ELF-1 (cell line): ENCODE results near the gene SUPT16H.
"Not testable (repeated sequence)": the region's sequence is repeated elsewhere in the genome, so short reads cannot be mapped to it uniquely, and the experiment has no call there.

Experiments used
- DNase-seq: peaks from one replicate; pipeline ENCODE4 v3.0.0-alpha.2; 2016; ENCODE audit warnings: low read depth, low spot score

The SUPT16H gene

DNA sequence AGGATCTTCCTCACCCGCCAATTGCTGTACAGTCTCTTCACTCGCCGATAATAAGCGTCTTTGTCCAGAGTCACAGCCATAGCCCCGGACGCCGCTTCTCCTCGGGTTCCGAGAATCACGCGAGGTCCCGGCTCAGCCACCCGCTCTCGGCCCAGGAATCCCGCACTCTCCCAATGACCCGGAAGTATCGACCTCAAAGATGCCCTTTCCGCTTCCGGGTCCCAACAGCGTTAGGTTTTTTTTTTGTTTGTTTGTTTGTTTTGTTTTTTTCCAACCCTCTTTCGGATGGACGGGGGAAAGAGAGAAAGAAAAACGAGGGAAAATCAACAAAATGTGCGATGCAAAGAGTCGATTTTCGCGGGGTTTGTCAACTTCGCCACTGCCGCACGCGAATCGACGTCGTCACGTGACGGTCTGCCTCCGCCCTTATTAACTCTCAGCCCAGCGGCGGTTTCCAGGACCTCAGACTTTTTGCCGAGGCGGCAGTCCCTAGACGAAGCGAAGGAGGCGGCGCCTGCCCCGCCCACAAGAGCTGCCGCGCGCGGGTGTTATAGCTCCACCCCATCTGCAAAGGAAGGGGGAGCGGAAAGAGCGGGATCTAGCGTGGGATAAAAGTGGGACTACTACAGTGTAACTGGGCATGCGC, at the start of gene SUPT16H:
Gene SUPT16H (minus strand): TSS at position 172 of the 646 bp plus-strand sequence. CDS start 92 bp downstream, at position 80.
- DNase-seq = peak; percentile 99

DNA sequence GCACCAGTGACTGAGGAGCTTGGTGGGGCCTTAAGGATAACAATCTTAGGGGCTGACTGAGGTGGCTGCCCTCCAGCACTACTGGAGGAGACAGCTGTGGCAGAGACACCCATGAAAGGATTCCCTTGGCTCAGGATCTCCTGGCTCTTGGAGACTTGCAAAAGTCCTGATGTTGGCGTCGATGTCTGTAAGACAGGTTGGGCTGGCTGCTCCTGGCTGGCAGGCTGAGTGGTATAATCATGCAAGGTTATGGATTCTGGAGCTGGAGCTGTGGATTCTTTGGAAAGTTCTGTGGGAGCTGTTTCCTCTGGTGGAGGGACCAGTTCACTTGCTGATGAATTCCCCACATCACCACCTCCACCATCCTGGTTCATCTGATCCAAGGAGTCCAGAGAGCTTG, 47.3 kb upstream of the SUPT16H start:
- DNase-seq = no peak

DNA sequence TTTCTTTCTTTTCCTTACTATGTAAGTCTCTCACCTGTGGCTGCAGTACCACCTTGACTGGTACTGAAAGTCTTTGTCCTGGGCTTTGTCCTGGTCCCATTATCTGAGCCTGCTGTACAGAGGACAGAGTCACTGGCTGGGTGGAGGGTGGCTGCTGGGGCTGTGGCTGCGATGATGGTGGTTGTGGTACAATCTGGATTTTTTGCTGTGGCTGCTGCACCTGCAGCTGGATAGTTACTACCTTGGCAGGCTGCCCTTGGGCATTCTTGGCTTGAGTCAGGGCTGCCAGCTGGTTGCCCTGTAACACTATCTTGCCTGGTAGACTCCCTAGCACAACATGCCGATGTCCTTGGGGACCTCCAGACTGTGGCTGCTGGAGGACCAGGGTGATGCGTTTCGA, 45.1 kb upstream of the SUPT16H start:
- no peak for DNase-seq

DNA sequence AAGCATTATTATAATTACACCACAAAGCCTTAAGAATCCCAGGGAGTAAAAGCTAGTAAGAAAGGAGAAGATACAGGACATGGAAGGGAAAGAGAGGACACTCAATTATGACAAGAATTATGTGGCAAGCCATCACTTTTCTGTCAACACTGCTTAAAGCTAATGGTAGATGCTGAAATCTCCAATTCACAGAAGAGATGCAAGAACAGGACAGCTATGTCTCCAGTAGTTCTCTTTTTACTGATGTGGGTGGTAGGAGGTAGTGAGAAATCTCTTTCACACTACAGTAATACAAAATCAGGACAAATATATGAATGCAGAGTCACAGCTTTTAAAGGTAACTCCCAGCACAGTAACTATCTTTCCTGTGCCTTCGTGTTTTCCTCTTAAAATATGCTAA, 42.9 kb upstream of the SUPT16H start:
- no peak for DNase-seq

DNA sequence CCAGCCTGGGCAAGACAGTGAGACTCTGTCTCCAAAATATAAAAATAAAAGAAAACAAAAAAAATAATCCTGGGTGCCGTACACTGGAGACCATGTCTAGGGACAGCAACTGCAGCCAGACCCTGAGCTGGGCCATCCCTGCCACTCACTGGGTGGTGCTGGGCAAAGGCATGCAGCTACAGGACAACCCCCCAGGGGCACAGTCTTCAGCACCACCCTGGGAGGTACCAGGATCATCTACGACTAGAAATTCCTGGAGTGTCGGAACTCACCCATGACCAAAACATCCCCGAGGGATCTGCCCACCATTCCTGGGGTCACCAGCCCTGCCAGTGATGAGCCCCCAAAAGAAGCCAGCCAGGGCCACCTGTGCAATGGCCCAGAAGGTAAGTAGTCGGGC, 35.7 kb upstream of the SUPT16H start:
- DNase-seq = no peak

DNA sequence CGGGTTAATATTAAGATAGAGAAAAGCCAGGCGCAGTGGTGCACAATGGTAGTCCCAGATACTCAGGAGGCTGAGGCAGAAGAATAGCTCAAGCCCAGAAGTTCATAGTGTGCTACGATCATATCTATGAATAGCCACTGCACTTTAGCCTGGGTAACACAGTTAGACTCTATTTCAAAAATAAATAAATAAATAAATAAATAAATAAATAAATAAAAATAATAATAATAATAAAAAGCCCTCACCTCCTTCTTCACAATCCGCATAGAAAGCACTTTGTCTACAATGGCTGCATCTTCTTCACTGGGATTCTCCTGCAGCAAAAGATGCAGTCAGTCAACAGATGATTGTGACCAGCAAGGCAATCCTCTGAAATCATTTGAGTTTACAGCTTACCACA, 31.5 kb upstream of the SUPT16H start:
- no peak for DNase-seq

DNA sequence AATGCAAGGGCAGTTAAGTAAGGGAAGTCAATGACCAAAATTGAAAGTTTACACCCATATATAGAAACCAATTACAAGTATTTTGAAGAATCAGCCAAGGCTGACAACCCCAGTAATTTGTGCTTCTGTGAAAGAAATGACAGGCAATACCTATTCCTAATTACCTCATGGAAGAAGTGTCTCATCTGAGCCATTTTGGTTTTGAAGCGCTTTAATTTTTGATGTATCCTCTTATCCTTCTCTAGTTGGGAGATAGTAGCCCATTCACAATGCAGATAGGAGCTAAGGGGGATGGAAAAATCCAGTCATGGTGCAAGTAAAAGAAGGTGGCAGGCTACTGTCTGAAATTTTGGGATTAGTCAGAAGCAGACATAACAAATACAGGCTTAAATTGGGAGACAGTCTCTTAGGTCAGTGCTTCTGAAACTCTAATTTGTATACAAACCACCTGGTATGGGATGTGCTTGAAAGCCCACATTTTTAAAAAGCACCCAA, 30.4 kb upstream of the SUPT16H start:
- DNase-seq = no peak

DNA sequence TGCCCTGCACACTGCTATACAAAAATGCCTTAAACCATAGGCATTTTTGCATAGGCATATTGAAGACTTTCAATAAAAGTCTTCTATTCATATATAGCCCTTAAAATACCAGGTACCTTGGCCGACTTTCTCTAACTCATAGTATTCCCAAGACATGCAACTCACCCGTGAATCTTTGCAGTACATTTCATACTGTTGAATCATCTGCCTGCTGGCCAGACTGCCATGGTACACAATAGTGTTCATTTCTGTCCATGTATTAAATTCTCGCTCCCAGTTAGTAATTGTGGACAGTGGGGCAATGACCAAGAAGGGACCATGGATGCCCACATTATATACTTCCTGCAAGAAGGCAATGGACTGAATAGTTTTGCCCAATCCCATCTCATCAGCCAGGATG, 24.3 kb upstream of the SUPT16H start:
- no peak for DNase-seq

DNA sequence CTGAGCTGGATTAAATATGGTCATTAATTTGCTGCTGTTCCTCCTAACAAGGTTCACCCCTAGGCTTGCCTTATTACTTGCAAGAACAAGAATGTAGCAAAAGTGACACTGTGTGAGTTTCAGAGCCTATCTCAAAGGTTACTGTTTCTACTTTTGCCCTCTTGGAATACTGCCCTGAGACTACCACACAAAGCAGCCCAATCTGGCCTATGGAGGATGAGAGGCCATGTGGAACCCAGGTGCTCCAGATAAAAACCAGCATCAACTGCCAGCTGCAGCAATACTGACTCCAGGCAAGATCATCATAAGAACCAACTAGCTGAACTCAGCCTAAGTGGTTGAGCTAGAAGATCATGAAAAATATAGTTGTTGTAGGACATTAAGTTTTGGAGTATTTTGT, 22.4 kb upstream of the SUPT16H start:
- DNase-seq = no peak

DNA sequence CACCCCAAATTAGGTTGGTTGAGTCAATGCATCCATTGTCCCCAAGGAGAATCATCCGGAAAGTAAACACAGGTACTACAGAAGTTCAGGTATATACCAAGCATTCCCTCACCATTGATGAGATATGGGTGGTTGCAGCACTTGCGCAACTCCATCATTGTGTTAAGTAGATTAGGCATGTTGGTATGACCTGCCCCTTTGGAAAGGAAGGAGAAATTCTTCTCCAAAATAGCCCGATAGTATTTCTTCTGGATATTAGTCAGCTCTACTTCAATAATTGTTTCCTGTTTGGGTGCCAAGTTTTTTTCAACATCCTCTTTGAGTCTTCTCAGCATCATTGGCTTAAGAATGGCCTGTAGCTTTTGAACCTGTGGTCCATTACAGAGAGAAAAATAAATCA, 21.3 kb upstream of the SUPT16H start:
- no peak for DNase-seq

DNA sequence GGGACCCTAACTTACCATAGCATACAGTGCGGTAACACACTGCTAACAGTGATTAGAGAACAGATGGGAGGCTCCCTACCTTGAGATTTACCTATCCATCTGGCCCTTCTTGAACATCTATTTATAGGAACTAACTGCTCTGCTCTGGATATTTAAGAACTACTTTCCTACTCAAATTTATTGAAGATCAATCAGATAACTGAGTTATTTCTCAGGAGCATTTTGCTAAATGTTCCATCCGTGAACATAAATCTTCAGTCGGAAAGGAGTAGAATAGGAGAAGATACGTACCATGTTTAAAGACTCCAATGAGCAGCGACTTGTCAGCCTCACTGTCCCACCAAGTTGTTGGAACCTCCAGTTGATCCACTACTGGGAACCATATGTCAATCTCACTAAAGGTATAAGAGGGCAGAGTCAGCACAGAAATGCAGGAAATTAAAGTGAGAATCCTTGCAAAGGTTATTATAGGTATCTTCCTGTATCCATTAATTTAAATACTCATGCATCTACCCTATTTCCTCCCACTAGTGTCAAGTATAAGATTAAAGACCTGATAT, 15.6 kb upstream of the SUPT16H start:
- DNase-seq = no peak

DNA sequence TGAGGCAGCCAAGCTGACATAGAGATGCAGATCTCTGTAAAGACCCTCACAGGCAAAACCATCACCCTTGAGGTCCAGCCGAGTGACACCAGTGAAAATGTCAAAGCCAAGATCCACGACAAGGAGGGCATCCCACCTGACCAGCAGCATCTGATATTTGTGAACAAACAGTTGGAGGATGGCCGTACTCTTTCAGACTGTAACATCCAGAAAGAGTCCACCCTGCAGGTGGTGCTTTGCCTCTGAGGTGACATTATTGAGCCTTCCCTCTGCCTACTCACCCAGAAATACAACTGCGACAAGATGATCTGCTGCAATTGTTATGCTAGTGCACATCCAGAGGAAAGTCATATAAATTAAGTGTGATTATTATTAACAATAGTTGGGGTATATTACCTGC, 15.1 kb upstream of the SUPT16H start:
- DNase-seq = no peak

DNA sequence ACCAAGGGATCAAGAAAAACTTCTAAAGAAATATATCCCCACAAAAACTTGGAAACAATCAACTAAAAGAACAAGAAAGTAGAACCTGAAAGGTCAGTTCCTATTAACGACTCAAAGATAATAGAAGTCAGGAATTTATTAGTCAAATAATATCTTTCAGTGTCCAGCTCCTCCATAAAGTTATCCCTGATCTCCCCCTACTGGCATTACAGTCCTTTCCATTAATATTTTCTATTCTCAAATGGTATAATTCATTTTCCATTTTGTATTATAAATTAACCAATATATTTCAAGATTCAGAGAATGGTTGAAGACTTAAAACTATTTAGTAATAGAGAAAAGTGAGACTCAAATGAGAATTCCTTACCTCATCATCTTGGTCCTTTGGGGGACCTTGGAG, 11.6 kb upstream of the SUPT16H start:
- DNase-seq = no peak

DNA sequence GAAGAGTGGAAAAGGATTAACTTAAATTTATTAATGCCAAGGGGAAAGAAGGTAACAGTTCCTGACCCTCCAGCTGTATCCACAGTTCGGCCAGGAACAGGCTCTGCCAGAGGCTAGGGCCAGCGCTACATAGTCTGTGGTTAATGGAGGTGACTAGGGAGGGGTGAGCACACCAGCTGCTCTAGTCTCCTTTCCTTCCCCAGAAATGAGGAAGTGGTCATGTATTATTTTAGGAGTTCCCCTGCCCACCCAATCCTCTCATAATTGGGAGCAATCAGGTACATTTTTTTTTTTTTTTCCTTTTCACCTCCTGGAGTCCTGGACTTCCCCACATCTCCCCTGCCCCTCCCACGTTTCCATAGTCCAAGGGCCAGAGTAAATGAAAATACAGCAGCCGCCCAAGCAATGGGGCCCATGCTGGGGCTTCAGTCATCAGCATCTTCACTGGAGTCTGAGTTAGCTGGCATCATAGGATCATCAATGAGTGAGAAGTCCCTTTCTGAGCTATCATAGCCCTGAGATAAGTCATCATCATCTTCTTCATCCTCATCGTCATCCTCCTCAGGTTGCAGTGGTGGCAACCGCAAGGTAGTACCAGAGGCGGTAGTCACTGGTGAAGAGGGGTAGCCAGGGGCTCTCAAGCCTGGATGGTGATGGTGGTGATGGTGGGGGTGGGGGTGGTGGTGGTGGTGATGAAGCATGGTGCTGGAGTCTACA, 1.5 kb upstream of the SUPT16H start:
- DNase-seq = peak; percentile 5

DNA sequence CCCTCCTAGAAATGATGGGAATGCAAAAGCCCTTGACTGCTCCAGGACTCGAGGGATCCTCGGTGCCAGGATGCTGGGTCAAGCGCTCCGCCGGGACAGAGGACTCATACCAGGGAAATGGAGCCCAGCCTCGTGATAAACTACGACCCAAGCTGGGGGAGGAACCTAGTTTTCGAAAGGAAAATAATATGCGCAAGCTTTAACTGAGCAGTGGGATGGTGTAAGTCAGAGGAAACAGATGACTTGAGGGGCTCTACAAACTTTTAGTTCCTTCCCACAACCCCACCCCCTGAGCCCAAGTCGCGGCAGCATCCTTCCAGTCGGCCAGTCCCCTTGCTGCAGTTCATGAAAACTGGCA, 654 bp upstream of the SUPT16H start:
- DNase-seq = no peak

DNA sequence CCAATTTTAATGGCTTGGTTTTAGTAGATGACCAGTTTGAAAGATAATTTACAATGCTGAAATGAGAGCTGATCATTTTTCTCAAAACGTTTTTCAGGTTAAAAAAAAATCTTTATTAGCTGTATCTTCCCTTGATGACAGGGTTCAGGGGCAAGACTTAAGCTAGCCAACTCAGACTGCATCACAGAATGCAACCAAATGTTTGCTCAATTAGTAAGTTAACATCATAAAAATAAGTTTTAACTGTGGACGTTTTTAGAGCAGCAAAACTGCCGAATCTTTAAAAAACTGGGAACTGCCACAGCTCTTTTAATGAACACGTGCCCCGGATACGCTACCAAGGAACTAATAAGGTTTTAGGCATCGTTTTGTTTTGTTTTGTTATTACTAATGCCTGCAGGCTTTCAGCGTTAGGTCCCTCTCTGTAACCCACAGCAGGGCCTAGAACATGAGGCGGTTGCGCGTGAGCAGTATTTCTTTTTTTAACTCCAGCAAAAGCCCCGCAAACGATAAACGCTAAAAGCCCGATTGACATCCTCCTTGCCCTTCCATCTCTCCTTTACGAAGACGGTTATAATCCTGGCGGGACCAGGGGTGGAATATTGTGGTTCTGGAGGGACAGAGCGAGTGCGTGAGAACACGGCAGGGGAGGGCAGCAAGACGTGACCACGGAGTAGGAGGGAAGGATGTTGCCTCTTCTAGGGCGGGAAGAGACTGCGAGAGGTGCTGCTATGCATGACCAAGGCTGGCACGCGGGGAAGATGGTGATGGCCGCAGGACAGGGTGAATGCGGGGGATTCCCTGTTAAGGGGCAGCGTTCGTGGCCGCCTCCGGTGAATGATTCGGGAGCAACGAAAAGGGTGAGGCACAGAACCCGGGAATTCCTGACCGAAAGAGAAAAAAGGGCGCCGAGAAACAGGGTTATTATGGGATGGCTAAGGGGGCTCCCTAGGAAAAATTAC, 652 bp downstream of the SUPT16H start:
- peak; percentile 48 for DNase-seq

DNA sequence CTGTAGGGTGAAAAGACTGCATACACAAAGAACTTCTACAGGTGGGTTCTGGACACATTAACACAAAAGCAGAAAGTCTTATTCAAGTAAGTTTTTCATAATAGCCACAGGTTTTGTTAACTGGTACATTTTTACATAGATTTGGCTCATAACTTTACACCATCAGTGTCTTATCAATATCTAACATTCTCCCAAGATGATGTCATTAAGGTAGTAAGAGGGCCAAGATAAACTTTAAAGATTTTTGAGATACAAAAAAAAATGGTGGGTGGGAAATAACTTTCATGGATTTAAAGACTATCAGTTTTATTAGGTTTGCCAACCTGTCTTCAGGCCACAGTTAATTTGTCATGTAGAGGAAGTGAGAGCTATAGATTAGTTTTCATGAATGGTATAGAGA, 1.7 kb downstream of the SUPT16H start:
- no peak for DNase-seq

DNA sequence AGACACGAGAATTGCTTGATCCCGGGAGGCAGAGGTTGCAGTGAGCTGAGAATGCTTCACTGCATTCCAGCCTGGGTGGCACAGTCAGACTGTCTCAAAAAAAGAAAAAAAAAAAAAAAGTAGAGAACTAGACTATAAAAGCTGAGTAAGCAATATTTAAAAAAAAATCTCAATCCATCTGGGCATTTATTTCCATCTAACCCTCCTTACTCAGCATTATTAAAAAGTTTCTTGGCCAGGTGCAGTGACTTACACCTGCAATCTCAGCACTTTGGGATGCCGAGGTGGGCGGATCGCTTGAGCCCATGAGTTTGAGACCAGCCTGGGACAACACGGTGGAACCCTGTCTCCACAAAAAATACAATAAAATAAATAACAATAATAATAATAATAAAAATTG, 4.5 kb downstream of the SUPT16H start:
- DNase-seq = no peak

DNA sequence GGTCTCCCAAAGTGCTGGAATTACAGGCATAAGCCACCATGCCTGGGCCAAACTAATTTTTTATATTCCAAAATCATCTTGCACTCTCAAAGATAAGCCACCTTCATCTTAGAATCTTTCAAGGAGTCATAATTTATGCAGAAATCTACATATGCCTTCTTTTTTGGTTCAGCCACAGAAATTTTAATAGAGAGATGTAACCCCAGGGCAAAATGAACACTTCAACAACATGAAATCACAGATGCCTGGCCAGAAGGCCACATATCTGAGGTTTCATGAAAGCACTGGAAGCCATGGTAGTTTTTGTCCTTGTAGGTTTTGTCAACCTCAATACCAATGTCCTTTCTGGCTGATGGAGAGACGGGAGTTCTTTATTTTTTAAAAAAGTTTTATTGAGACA, 9.8 kb downstream of the SUPT16H start:
- no peak for DNase-seq

DNA sequence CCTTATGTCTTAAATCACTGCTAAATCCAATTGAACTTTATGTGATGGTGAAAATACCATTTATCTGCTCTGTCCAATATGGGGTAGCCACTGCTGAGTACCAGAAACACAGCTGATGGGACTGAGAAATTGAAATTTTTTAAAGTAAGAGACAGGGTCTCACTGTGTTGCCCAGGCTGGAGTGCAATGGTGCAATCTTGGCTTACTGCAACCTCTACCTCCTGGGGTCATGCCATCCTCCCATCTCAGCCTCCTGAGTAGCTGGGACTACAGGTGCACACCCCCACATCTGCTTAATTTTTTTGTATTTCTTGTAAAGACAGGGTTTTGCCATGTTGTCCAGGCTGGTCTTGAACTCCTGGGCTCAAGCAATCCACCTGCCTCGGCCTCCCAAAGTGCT, 11.0 kb downstream of the SUPT16H start:
- DNase-seq = not testable (repeated sequence)

DNA sequence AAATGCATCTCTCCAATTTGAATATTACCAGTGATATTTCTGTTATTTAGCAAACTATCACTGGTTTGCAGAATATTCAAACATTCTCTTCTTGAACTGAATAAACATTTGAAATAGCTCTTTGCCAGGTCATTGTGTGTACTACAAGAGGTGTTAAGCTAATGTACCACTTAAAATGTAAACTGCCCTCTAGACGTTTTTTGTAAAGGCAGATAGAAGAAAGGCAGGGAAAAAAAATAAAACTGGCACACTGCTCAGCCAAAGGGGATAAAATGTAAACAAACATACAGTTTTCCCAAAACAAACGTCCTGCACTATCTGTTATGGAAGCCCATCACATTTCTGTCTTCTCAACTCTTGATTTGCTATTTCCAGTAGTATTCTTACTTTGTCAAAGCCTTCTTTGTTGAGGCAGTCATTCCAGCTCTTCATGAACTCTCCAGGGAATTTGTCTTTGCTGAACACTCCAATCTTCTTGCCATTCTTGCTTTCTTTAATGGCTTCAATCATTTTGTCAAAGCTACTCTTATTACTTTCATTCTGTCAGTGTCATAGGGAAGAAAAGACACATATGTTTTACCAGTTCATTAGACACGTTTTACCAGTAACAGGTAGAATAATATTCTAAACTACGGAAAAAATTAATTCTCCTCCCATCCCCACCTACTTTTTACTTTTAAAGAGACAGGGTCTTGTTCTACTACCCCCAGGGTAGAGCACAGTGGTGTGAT, 13.7 kb downstream of the SUPT16H start:
- no peak for DNase-seq
